ENCODE data around the gene GLIPR1L1.

GLIPR1L1 gene
- total RNA-seq, result 0 reads per million in 4 donors

GRCh38 chr12:75334384-75335030 lies at the start of gene GLIPR1L1:
Gene GLIPR1L1 (plus strand): TSS chr12:75334670. CDS start chr12:75334729, 59 bp downstream.
- DNase-seq, result peak; percentile 57 to 77 (median 72)

- no peak for DNase-seq
Measured at GRCh38 chr12:75288860-75289259, 45.6 kb upstream of the GLIPR1L1 start.

- DNase-seq, result no peak
Measured at GRCh38 chr12:75289753-75290152, 44.7 kb upstream of the GLIPR1L1 start.

- no peak for DNase-seq
Measured at GRCh38 chr12:75291014-75291413, 43.5 kb upstream of the GLIPR1L1 start.

GRCh38 chr12:75294336-75294735 lies 40.1 kb upstream of the GLIPR1L1 start:
- no peak for DNase-seq

- no peak for DNase-seq
Measured at GRCh38 chr12:75294797-75295196, 39.7 kb upstream of the GLIPR1L1 start.

- no peak for DNase-seq
Measured at GRCh38 chr12:75302225-75302624, 32.2 kb upstream of the GLIPR1L1 start.

GRCh38 chr12:75302781-75303180 lies 31.7 kb upstream of the GLIPR1L1 start:
- DNase-seq, result no peak

- no peak for DNase-seq
Measured at GRCh38 chr12:75305412-75306332, 28.8 kb upstream of the GLIPR1L1 start.

- no peak for DNase-seq
Measured at GRCh38 chr12:75308279-75308678, 26.2 kb upstream of the GLIPR1L1 start.

- no peak for DNase-seq
Measured at GRCh38 chr12:75311369-75311768, 23.1 kb upstream of the GLIPR1L1 start.

- no peak for DNase-seq
Measured at GRCh38 chr12:75315518-75315917, 19.0 kb upstream of the GLIPR1L1 start.

GRCh38 chr12:75317784-75318183 lies 16.7 kb upstream of the GLIPR1L1 start:
- DNase-seq, result no peak

- no peak for DNase-seq
Measured at GRCh38 chr12:75322464-75322863, 12.0 kb upstream of the GLIPR1L1 start.

- no peak for DNase-seq
Measured at GRCh38 chr12:75323663-75324062, 10.8 kb upstream of the GLIPR1L1 start.

- no peak for DNase-seq
Measured at GRCh38 chr12:75327642-75328041, 6.8 kb upstream of the GLIPR1L1 start.

- DNase-seq, result peak; percentile 31 to 57 (median 47)
Measured at GRCh38 chr12:75329918-75330826, 4.3 kb upstream of the GLIPR1L1 start, which contains the start of gene CAPS2. Gene CAPS2 (minus strand): TSS chr12:75330324. CDS start chr12:75326498, 3,826 bp downstream.

- DNase-seq, result peak in 1 of 5 donors; percentile 14
Measured at GRCh38 chr12:75337905-75338304, 3.4 kb downstream of the GLIPR1L1 start.

GRCh38 chr12:75341873-75342272 lies 7.4 kb downstream of the GLIPR1L1 start:
- no peak for DNase-seq

GRCh38 chr12:75345531-75345930 lies 11.1 kb downstream of the GLIPR1L1 start:
- DNase-seq, result no peak

- peak in 1 of 5 donors; percentile 59 for DNase-seq
Measured at GRCh38 chr12:75346215-75346614, 11.7 kb downstream of the GLIPR1L1 start.

GRCh38 chr12:75349946-75350345 lies 15.5 kb downstream of the GLIPR1L1 start:
- no peak for DNase-seq

- no peak for DNase-seq
Measured at GRCh38 chr12:75350413-75350812, 15.9 kb downstream of the GLIPR1L1 start.

Measured in T-helper 1 cell (primary cell).